ENCODE data around the gene CMSS1.

Gene CMSS1

DNA sequence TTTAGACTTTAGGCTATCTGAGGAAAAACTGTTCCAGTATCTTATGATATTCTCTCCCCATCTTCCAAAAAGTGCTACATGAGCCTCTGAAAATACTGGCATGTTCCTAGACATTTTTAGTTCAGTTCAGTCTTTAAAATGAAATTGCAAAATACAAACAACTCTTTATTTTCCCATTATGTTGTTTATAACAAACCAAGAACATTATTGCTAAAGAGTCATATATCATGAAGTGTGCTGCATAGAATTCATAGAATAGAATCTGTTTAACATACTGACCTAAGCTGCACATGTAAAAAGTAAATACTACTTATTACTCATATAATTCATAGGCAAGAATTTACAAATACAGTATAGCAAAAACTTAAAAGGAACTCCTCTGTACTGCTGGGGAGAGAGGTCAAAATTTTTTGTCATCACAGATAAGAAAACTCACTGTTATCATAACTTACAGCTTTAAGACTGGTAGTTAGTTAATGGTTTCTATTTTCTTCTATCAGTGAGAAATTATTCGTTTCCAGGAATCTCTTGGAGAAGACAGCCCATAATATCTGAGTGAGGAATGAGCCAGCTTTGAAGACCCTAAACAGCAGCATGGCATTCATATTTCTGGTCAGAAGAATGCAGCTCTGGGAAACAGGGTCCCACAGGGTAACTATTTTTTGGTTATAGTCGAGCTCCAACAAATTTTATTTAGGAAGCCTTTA is 264.5 kb downstream of the CMSS1 start:
- H3K27me3 Mint-ChIP-seq (ENCODE audit: low read depth), result no peaks in the 10 kb centered on the region
- no peak overlapping the region for H3K4me3 Mint-ChIP-seq
- TF ChIP-seq, protein P1, sequence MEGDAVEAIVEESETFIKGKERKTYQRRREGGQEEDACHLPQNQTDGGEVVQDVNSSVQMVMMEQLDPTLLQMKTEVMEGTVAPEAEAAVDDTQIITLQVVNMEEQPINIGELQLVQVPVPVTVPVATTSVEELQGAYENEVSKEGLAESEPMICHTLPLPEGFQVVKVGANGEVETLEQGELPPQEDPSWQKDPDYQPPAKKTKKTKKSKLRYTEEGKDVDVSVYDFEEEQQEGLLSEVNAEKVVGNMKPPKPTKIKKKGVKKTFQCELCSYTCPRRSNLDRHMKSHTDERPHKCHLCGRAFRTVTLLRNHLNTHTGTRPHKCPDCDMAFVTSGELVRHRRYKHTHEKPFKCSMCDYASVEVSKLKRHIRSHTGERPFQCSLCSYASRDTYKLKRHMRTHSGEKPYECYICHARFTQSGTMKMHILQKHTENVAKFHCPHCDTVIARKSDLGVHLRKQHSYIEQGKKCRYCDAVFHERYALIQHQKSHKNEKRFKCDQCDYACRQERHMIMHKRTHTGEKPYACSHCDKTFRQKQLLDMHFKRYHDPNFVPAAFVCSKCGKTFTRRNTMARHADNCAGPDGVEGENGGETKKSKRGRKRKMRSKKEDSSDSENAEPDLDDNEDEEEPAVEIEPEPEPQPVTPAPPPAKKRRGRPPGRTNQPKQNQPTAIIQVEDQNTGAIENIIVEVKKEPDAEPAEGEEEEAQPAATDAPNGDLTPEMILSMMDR (IDR thresholded peaks at IDR 0.05; ENCODE audit: unreplicated experiment in 3 of 3), result no peak
- peak overlapping the region in 2 of 3 experiments; percentile 16 to 61 for H3K27ac Mint-ChIP-seq
- no peaks in the 10 kb centered on the region for H3K9me3 Mint-ChIP-seq
- peaks cover 13% of the 10 kb centered on the region for H3K4me1 Mint-ChIP-seq
- no peaks in the 10 kb centered on the region for H3K36me3 Mint-ChIP-seq (ENCODE audit: low read depth)

DNA sequence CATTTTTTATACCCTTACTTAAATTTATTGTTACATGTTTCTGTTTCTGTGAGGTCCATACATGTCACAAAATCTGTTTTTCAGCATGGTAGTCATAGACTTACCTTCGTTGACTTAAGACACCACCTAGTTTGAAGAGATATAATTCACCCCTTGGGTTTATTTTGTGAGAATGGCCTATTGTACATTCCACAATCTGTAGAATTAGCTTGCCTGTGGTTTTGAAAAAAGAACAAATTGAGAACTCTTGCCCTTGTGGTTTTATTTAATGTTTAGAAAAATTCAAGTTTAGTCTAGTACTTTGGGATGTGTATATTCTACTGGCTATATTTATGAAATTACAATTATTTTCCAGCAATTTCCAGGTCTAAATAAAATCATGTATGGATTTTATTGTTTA is 265.1 kb downstream of the CMSS1 start:
- Mint-ChIP-seq H3K36me3 (ENCODE audit: low read depth) (no peaks in the 10 kb centered on the region), H3K27ac (peak overlapping the region in 1 of 3 experiments; percentile 16), H3K27me3 (ENCODE audit: low read depth) (no peaks in the 10 kb centered on the region), H3K4me1 (peaks cover 9% of the 10 kb centered on the region), H3K4me3 (no peak overlapping the region), H3K9me3 (no peaks in the 10 kb centered on the region)
- TF ChIP-seq, protein P1 (IDR thresholded peaks at IDR 0.05; ENCODE audit: unreplicated experiment in 3 of 3), result no peak

DNA sequence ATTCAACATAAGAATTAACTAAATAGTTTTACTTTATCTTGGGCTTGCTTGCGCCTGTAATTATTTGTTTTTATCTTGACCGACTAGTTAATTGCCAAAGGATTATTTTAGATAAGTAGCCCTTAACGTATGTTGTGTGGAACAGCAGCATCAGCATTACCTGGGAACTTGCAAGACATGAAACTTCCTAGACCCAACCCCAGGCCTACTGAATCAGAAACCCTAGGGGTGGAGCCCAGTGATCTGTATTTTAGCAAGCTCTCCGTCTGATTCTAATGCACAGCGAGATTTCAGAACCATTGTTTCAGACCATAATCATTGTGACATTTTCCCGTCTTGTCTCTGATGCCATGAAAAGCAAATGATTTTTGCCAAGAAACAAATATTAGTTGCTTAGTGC is 265.5 kb downstream of the CMSS1 start:
- peaks cover 9% of the 10 kb centered on the region for H3K4me1 Mint-ChIP-seq
- TF ChIP-seq, protein P1 (IDR thresholded peaks at IDR 0.05; ENCODE audit: unreplicated experiment in 3 of 3), result no peak
- H3K36me3 Mint-ChIP-seq (ENCODE audit: low read depth), result no peaks in the 10 kb centered on the region
- H3K4me3 Mint-ChIP-seq, result no peak overlapping the region
- no peaks in the 10 kb centered on the region for H3K9me3 Mint-ChIP-seq
- no peak overlapping the region for H3K27ac Mint-ChIP-seq
- no peaks in the 10 kb centered on the region for H3K27me3 Mint-ChIP-seq (ENCODE audit: low read depth)

DNA sequence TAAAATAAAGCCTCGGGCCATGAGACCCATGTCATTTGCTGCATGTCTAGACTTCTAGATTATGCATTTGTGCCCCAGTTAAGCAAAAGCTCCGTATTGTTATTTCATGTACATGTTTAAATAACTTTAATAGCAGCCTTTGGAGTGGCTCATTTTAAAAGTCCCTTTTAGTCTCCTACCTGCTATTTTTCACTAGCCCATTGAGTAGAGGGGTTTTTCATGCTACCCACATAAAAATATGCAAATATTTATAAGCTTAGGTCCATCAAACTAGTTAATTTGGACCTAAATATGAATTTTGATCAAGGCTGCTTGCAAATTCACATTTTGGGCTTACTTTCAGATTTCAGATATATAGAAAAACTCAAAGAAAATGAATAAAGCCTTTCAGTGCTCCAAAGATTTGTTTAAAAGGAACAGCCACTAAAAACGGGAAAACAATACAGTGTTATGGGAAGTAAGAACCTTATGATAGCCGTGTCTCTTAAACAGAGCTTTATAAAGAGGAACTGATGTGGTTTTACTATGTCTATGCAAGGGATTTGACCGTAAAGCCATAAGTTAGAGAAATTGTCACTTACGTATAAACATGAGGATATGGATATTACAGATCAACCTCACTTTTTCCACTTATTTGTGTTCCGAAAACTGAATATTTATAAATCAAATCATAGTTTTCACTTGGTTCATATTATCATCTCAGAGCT is 266.6 kb downstream of the CMSS1 start:
- H3K36me3 Mint-ChIP-seq (ENCODE audit: low read depth), result no peaks in the 10 kb centered on the region
- no peaks in the 10 kb centered on the region for H3K9me3 Mint-ChIP-seq
- H3K4me1 Mint-ChIP-seq, result peaks cover 15% of the 10 kb centered on the region
- H3K27ac Mint-ChIP-seq, result no peak overlapping the region
- no peak overlapping the region for H3K4me3 Mint-ChIP-seq
- no peaks in the 10 kb centered on the region for H3K27me3 Mint-ChIP-seq (ENCODE audit: low read depth)
- TF ChIP-seq, protein P1 (IDR thresholded peaks at IDR 0.05; ENCODE audit: unreplicated experiment in 3 of 3), result no peak

DNA sequence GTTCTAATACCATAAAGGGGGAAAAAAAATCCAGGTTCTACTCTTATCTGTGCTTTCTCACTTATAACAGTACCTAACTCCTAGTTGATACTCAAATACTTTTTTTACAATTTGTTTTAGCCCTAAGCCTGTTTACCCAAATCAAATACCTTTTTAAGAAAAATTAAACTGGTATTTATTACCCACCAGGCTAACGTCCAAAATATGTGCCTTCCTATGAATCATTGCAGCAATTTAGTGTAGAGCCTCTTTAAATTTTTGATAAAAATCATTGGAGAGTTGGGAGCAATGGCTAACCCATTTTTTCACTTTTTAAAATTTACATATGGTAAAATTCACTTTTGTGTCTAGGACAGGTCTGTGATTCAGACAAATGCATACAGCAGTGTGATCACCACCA is 268.7 kb downstream of the CMSS1 start:
- Mint-ChIP-seq H3K27me3 (ENCODE audit: low read depth) (no peaks in the 10 kb centered on the region), H3K4me3 (no peak overlapping the region), H3K27ac (peak overlapping the region in 2 of 3 experiments; percentile 4 to 21), H3K4me1 (peaks cover 28% of the 10 kb centered on the region), H3K36me3 (ENCODE audit: low read depth) (no peaks in the 10 kb centered on the region), H3K9me3 (no peaks in the 10 kb centered on the region)
- TF ChIP-seq, protein P1 (IDR thresholded peaks at IDR 0.05; ENCODE audit: unreplicated experiment in 3 of 3), result no peak

All from nephron (organoid).